ENCODE data around the gene PIMREG. TPM values are rescaled to one million over a fixed set of nuclear protein-coding genes. Genes with fewer than 3 reads are reported as not detected.

Gene PIMREG
- total and polyA plus RNA-seq, 4 donors: 0.35 to 3.0 (median 0.71) TPM

DNA sequence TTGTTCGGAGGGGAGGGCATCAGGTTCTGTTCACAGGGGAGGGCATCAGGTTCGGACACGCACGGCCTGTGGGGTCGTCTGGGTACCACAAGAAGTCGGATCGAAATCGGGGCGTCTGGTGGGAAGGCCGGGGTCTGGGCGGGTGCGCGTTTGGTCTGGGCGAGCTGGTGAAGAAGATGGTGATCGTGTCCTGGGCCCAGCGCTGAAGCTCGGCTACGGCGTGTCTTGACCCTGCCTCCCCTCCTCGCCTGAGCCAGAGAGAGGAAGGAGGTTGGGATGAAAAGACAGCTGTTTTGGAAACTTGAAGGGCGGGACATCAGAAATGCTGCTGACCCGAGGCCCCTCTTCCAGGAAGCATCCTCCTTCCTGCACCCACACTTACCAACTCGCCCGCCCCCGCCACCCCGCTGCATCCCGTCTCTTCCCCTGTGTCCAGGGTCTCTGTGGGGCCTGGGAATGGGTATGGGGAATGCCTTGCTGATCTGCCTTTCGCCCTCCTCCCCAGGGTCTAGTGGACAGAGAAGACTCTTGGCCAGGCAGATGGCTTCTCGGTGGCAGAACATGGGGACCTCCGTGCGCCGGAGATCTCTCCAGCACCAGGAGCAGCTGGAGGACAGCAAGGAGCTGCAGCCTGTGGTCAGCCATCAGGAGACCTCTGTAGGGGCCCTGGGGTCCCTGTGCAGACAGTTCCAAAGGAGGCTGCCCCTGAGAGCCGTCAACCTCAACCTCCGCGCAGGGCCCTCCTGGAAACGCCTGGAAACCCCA lies 498 bp downstream of the PIMREG start:
- peak overlapping the region; percentile 23 for H3K4me3 ChIP-seq
- ATAC-seq (ENCODE audit: insufficient read depth, low FRiP score): no peak
- H3K9me3 ChIP-seq (ENCODE audit: control insufficient read depth in 4 of 4, insufficient read depth in 3 of 4, low read length in 3 of 4): no peaks in the 10 kb centered on the region
- no peaks in the 10 kb centered on the region for H3K27me3 ChIP-seq (ENCODE audit: control insufficient read depth in 3 of 3, insufficient read depth in 3 of 3, low read length in 2 of 3)
- DNase-seq: no peak
- H3K27ac ChIP-seq (ENCODE audit: low read depth in 1 of 2, low read length in 1 of 2): no peak overlapping the region
- H3K4me1 ChIP-seq (ENCODE audit: control insufficient read depth in 5 of 5, insufficient read depth in 5 of 5, low read length in 5 of 5): peaks cover 0 to 24% (median 0%) of the 10 kb centered on the region in 5 donors
- H3K9ac ChIP-seq (ENCODE audit: insufficient read depth in 1 of 2, low read length in 2 of 2): peak overlapping the region in 1 of 2 donors; percentile 32
- TF ChIP-seq, protein P1, sequence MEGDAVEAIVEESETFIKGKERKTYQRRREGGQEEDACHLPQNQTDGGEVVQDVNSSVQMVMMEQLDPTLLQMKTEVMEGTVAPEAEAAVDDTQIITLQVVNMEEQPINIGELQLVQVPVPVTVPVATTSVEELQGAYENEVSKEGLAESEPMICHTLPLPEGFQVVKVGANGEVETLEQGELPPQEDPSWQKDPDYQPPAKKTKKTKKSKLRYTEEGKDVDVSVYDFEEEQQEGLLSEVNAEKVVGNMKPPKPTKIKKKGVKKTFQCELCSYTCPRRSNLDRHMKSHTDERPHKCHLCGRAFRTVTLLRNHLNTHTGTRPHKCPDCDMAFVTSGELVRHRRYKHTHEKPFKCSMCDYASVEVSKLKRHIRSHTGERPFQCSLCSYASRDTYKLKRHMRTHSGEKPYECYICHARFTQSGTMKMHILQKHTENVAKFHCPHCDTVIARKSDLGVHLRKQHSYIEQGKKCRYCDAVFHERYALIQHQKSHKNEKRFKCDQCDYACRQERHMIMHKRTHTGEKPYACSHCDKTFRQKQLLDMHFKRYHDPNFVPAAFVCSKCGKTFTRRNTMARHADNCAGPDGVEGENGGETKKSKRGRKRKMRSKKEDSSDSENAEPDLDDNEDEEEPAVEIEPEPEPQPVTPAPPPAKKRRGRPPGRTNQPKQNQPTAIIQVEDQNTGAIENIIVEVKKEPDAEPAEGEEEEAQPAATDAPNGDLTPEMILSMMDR (IDR thresholded peaks at IDR 0.05; ENCODE audit: control extremely low read depth, extremely low read depth): no peak
- WGBS, 2 donors: 32 to 39% methylated on average over 35 to 36 of the region's 36 CpGs
- H3K36me3 ChIP-seq (ENCODE audit: control insufficient read depth in 4 of 4, insufficient read depth in 4 of 4, low read length in 4 of 4): peaks cover 0 to 6% (median 1%) of the 10 kb centered on the region in 4 donors

DNA sequence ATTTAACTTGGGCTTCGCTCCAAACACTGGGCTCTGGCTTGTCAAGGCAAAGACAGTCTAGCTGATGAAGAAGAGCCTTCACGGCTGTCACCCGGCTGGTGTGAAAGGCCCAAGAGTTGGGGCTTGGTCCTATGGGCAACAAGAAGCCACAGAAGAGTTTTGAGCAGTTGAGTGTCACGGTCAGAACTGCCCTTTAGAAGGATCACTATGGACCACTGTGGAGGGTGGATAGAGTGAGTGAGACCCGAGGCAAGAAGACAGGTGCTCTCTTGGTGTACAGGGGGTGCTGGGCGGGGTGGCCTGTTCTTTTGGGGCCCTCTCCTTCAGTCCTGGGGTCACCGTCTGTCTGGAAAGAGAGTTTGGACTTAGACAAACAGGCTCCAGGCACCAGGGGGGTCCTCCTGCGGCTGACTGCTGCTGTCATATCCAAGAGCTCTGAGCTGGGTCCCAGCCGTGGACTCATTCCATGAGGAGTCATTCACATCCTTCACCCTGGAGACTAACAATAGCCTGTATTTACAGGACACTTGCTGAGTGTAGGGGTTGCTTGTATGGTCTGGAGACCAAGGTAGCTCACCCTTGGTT lies 2.4 kb downstream of the PIMREG start:
- Histone ChIP-seq H3K4me1 (ENCODE audit: control insufficient read depth in 5 of 5, insufficient read depth in 5 of 5, low read length in 5 of 5) (peaks cover 0 to 24% (median 0%) of the 10 kb centered on the region in 5 donors), H3K9ac (ENCODE audit: insufficient read depth in 1 of 2, low read length in 2 of 2) (no peak overlapping the region), H3K27ac (ENCODE audit: low read depth in 1 of 2, low read length in 1 of 2) (no peak overlapping the region), H3K36me3 (ENCODE audit: control insufficient read depth in 4 of 4, insufficient read depth in 4 of 4, low read length in 4 of 4) (peaks cover 0 to 6% (median 1%) of the 10 kb centered on the region in 4 donors), H3K9me3 (ENCODE audit: control insufficient read depth in 4 of 4, insufficient read depth in 3 of 4, low read length in 3 of 4) (no peaks in the 10 kb centered on the region), H3K4me3 (no peak overlapping the region), H3K27me3 (ENCODE audit: control insufficient read depth in 3 of 3, insufficient read depth in 3 of 3, low read length in 2 of 3) (no peaks in the 10 kb centered on the region)
- TF ChIP-seq, protein P1 (IDR thresholded peaks at IDR 0.05; ENCODE audit: control extremely low read depth, extremely low read depth): no peak
- ATAC-seq (ENCODE audit: insufficient read depth, low FRiP score): no peak
- DNase-seq: no peak
- WGBS, 2 donors: 92% methylated on average over 9 of the region's 9 CpGs

DNA sequence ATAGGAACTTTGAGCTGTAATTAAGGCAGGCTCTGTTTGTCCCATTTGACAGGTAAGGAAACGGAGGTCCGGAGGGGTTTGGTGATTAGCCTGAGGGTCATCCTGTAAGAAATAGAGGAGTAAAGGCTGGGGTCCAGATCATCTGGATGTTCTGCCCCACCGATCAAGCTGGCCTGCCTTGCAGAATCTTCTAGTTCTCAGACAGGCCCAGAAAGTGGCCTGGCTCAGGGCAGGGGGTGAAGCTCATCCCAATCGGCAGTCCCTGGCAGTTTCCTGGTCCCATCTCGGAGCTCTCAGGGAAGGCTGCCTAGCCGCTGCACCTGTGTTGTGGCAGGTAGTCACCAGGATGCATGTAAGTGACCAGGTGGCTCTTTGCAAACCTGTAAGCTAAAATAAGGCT lies 4.2 kb downstream of the PIMREG start:
- Histone ChIP-seq H3K36me3 (ENCODE audit: control insufficient read depth in 4 of 4, insufficient read depth in 4 of 4, low read length in 4 of 4) (peaks cover 0 to 6% (median 1%) of the 10 kb centered on the region in 4 donors), H3K4me1 (ENCODE audit: control insufficient read depth in 5 of 5, insufficient read depth in 5 of 5, low read length in 5 of 5) (peaks cover 0 to 21% (median 0%) of the 10 kb centered on the region in 5 donors), H3K27me3 (ENCODE audit: control insufficient read depth in 3 of 3, insufficient read depth in 3 of 3, low read length in 2 of 3) (no peaks in the 10 kb centered on the region), H3K9ac (ENCODE audit: insufficient read depth in 1 of 2, low read length in 2 of 2) (no peak overlapping the region), H3K27ac (ENCODE audit: low read depth in 1 of 2, low read length in 1 of 2) (no peak overlapping the region), H3K4me3 (no peak overlapping the region), H3K9me3 (ENCODE audit: control insufficient read depth in 4 of 4, insufficient read depth in 3 of 4, low read length in 3 of 4) (no peaks in the 10 kb centered on the region)
- DNase-seq (no peak), ATAC-seq (ENCODE audit: insufficient read depth, low FRiP score) (no peak)
- 95 to 97% methylated on average over 6 of the region's 6 CpGs for WGBS, 2 donors
- TF ChIP-seq, protein P1 (IDR thresholded peaks at IDR 0.05; ENCODE audit: control extremely low read depth, extremely low read depth): no peak
